A549 (cell line): Measurements from ENCODE around the gene GNG14. TPM values are rescaled to one million over a fixed set of nuclear protein-coding genes. Genes with fewer than 3 reads are reported as not detected.

ENCODE experiments used
- ATAC-seq, 2 experiments: fragments of 200-7000 bp in 1 of 2; fragments of >200 bp in 1 of 2; cut with Nextera tagmentation in 1 of 2; cut with Tn5 transposase in 1 of 2; 3 replicates each; pipeline versions ENCODE4 v1.8.0 to v1.9.1; 2018 to 2020; ENCODE audit warnings: mild to moderate bottlenecking in 1 of 2, moderate library complexity in 1 of 2
- CTCF ChIA-PET: fragments of 300-600 bp; sonication (Branson Sonifier 250); formaldehyde crosslinking; extraction: SDS; loops from one replicate; lab custom pipeline; 2021; ENCODE audit warnings: antibody characterized with exemption, inconsistent platforms; lab: Yijun Ruan, JAX
- POLR2A ChIA-PET: fragments of 350-600 bp; formaldehyde crosslinking; extraction: SDS; loops from one replicate; lab custom pipeline; 2021; ENCODE audit warnings: antibody characterized with exemption, inconsistent platforms; lab: Yijun Ruan, JAX
- DNase-seq, 2 experiments: peaks; one replicate each; pipeline versions ENCODE4 v3.0.0 to v3.0.0-alpha.2; 2011 to 2016; ENCODE audit warnings: low read depth in 1 of 2, low spot score in 1 of 2
- FAIRE-seq: peaks from 2 replicates; lab custom pipeline; 2011; peaks lifted over from hg19 to GRCh38; lab: Jason Lieb, UNC
- H3K27ac ChIP-seq, 2 experiments: fragments of >200 bp; sonication (Bioruptor Twin); formaldehyde crosslinking; 3 replicates each; pipeline ENCODE4 v1.5.1; 2016 to 2017
- H3K4me1 ChIP-seq: fragments of >200 bp; sonication (Bioruptor Twin); formaldehyde crosslinking; 3 replicates; pipeline ENCODE4 v1.6.1; 2016
- H3K4me2 ChIP-seq: fragments of >200 bp; sonication (Bioruptor Twin); formaldehyde crosslinking; 3 replicates; pipeline ENCODE4 v1.6.1; 2016
- H3K4me3 ChIP-seq: fragments of >200 bp; sonication (Bioruptor Twin); formaldehyde crosslinking; 3 replicates; pipeline ENCODE4 v1.5.1; 2016
- H3K9me3 ChIP-seq: fragments of >200 bp; sonication (Bioruptor Twin); formaldehyde crosslinking; 3 replicates; pipeline ENCODE4 v1.6.1; 2016
- CHD2 ChIP-seq: fragments of 150-350 bp; IDR thresholded peaks from 2 replicates; pipeline ENCODE4 v1.6.1; 2014; ENCODE audit warnings: low read length; ENCODE audit not compliant: partially characterized antibody
- EHF ChIP-seq: fragments of 250-450 bp; sonication (Bioruptor Pico); IDR thresholded peaks from 2 replicates; pipeline ENCODE4 v1.5.0; 2020; ENCODE audit warnings: mild to moderate bottlenecking
- ELK1 ChIP-seq: fragments of 150-350 bp; IDR thresholded peaks from 2 replicates; pipeline ENCODE4 v1.6.1; 2014; ENCODE audit warnings: low read depth, mild to moderate bottlenecking, low read length
- ESRRA ChIP-seq: fragments of 150-350 bp; IDR thresholded peaks from 2 replicates; pipeline ENCODE4 v1.6.1; 2014; ENCODE audit warnings: mild to moderate bottlenecking, low read length, borderline replicate concordance
- FOSB ChIP-seq: fragments of 250-450 bp; sonication (Bioruptor Pico); IDR thresholded peaks from 2 replicates; pipeline ENCODE4 v1.5.0; 2020; ENCODE audit warnings: mild to moderate bottlenecking, moderate library complexity
- FOSL2 ChIP-seq, 2 experiments: fragments of 450-650 bp in 1 of 2; fragments of >200 bp in 1 of 2; sonication (Bioruptor Twin) in 1 of 2; formaldehyde crosslinking; IDR thresholded peaks; 2 replicates each; pipeline versions ENCODE4 v1.5.0 to v1.6.1; 2016 to 2020; ENCODE audit warnings: mild to moderate bottlenecking in 1 of 2, moderate library complexity in 1 of 2
- FOXS1 ChIP-seq: fragments of 250-450 bp; sonication (Bioruptor Pico); IDR thresholded peaks from 2 replicates; pipeline ENCODE4 v1.5.0; 2020; ENCODE audit warnings: mild to moderate bottlenecking, moderate library complexity
- GATA3 ChIP-seq: IDR thresholded peaks from 2 replicates; pipeline ENCODE4 v1.6.1; 2012; ENCODE audit warnings: borderline replicate concordance
- HEYL ChIP-seq: fragments of 250-450 bp; sonication (Bioruptor Pico); IDR thresholded peaks from 2 replicates; pipeline ENCODE4 v1.8.0; 2021; ENCODE audit warnings: mild to moderate bottlenecking, moderate library complexity
- HOXB13 ChIP-seq: fragments of 250-450 bp; sonication (Bioruptor Pico); IDR thresholded peaks from 2 replicates; pipeline ENCODE4 v1.5.0; 2020; ENCODE audit warnings: low read depth, mild to moderate bottlenecking, moderate library complexity
- JUN ChIP-seq, 2 experiments: fragments of >200 bp; sonication (Bioruptor Twin); formaldehyde crosslinking; IDR thresholded peaks; 2 replicates in 1 of 2; 3 replicates in 1 of 2; pipeline ENCODE4 v1.6.1; 2016 to 2017
- JUNB ChIP-seq: fragments of >200 bp; sonication (Bioruptor Twin); formaldehyde crosslinking; IDR thresholded peaks from 2 replicates; pipeline ENCODE4 v1.6.1; 2016
- KDM1A ChIP-seq: fragments of 200-600 bp; sonication (generic); IDR thresholded peaks from 2 replicates; pipeline ENCODE4 v1.6.1; 2016; ENCODE audit warnings: low read depth, mild to moderate bottlenecking
- MAZ ChIP-seq: fragments of 150-350 bp; IDR thresholded peaks from 2 replicates; pipeline ENCODE4 v1.6.1; 2014; ENCODE audit warnings: antibody characterized with exemption, low read depth, low read length, borderline replicate concordance
- NPAS2 ChIP-seq: fragments of 250-450 bp; sonication (Bioruptor Pico); IDR thresholded peaks from 2 replicates; pipeline ENCODE4 v1.8.0; 2022; ENCODE audit warnings: mild to moderate bottlenecking, moderate library complexity, borderline replicate concordance
- PHF8 ChIP-seq: fragments of 200-600 bp; sonication (generic); IDR thresholded peaks from 2 replicates; pipeline ENCODE4 v1.6.1; 2016; ENCODE audit warnings: low read depth, mild to moderate bottlenecking, antibody characterized with exemption, moderate library complexity, borderline replicate concordance
- POLR2A ChIP-seq: IDR thresholded peaks from 2 replicates; pipeline ENCODE4 v1.6.1; 2012; ENCODE audit warnings: mild to moderate bottlenecking, low read length
- RCOR1 ChIP-seq: fragments of 150-350 bp; IDR thresholded peaks from 2 replicates; pipeline ENCODE4 v1.6.1; 2014; ENCODE audit warnings: antibody characterized with exemption, low read length, low read depth
- TFCP2L1 ChIP-seq: fragments of 250-450 bp; sonication (Bioruptor Pico); IDR thresholded peaks from 2 replicates; pipeline ENCODE4 v1.5.0; 2021; ENCODE audit warnings: mild to moderate bottlenecking
- ZFP36 ChIP-seq: fragments of 450-650 bp; IDR thresholded peaks from 2 replicates; pipeline ENCODE4 v1.6.1; 2014; ENCODE audit warnings: borderline replicate concordance; ENCODE audit not compliant: partially characterized antibody
- ZSCAN20 ChIP-seq: fragments of 250-450 bp; sonication (Bioruptor Pico); IDR thresholded peaks from 2 replicates; pipeline ENCODE4 v1.8.0; 2022; ENCODE audit warnings: mild to moderate bottlenecking, moderate library complexity
- WGBS: methylation state at CpG from one replicate; pipeline ENCODE4 v1.1.6; 2017; ENCODE audit errors: missing lambda C conversion rate; 5-methylcytosine and 5-hydroxymethylcytosine counted together
- polyA plus RNA-seq, 4 experiments: library from polyadenylated mRNA; depleted of rRNA in 3 of 4; stranded (reverse); fragments of >200 nt; fragmentation: RNase III in 1 of 4; extraction: RNeasy Plus Mini Kit Qiagen cat#74134 plus additional on column Dnase treatment in 1 of 4; gene quantifications; 2 replicates in 3 of 4; 3 replicates in 1 of 4; pipeline ENCODE4 v1.2.3, GENCODE V29; 2011 to 2017
- TF ChIP-seq, protein P1 (sequence below): fragments of >200 bp; sonication (Bioruptor Twin); formaldehyde crosslinking; IDR thresholded peaks from 2 replicates; pipeline ENCODE4 v1.6.1; 2016
- TF ChIP-seq, protein P2 (sequence below): fragments of >200 bp; sonication (Bioruptor Twin); formaldehyde crosslinking; IDR thresholded peaks from 3 replicates; pipeline ENCODE4 v1.6.1; 2016
- TF ChIP-seq, protein P3 (sequence below): IDR thresholded peaks from 2 replicates; pipeline ENCODE4 v1.6.1; 2012
- TF ChIP-seq, protein P4 (sequence below): fragments of 250-450 bp; sonication (Bioruptor Pico); IDR thresholded peaks from 2 replicates; pipeline ENCODE4 v1.5.0; 2021; ENCODE audit warnings: mild to moderate bottlenecking, moderate library complexity, borderline replicate concordance

Gene GNG14
- polyA plus RNA-seq, 2 of the 4 experiments (the other 2 are of a cell fraction), result not detected

- TF ChIP-seq JUN (IDR thresholded peaks at IDR 0.05) (no peak), TFCP2L1 (no peak), JUNB (no peak), CHD2 (no peak), NPAS2 (no peak), ELK1 (no peak), GATA3 (no peak), RCOR1 (no peak), FOXS1 (CRISPR knock-in tag) (no peak), EHF (no peak), HOXB13 (CRISPR knock-in tag) (no peak), ZFP36 (no peak), FOSL2 (IDR thresholded peaks at IDR 0.05) (no peak), FOSL2 (CRISPR knock-in tag; IDR thresholded peaks at IDR 0.05) (no peak)
- TF ChIP-seq, protein P1, sequence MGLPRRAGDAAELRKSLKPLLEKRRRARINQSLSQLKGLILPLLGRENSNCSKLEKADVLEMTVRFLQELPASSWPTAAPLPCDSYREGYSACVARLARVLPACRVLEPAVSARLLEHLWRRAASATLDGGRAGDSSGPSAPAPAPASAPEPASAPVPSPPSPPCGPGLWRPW, result no peak
- TF ChIP-seq, protein P2, sequence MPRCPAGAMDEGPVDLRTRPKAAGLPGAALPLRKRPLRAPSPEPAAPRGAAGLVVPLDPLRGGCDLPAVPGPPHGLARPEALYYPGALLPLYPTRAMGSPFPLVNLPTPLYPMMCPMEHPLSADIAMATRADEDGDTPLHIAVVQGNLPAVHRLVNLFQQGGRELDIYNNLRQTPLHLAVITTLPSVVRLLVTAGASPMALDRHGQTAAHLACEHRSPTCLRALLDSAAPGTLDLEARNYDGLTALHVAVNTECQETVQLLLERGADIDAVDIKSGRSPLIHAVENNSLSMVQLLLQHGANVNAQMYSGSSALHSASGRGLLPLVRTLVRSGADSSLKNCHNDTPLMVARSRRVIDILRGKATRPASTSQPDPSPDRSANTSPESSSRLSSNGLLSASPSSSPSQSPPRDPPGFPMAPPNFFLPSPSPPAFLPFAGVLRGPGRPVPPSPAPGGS, result no peak
- TF ChIP-seq, protein P3, sequence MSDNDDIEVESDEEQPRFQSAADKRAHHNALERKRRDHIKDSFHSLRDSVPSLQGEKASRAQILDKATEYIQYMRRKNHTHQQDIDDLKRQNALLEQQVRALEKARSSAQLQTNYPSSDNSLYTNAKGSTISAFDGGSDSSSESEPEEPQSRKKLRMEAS, result no peak
- Histone ChIP-seq H3K4me2 (no peak overlapping the region), H3K4me1 (no peaks in the 10 kb centered on the region), H3K27ac (no peak overlapping the region), H3K9me3 (peaks cover 2% of the 10 kb centered on the region; the same call in 1 of the 3 replicates), H3K4me3 (no peak overlapping the region)
- DNase-seq, result no peak
- WGBS, result 85% methylated on average over 6 of the region's 6 CpGs
- no peak for FAIRE-seq
- POLR2A ChIA-PET, result no interaction called here
- CTCF ChIA-PET, result no interaction called here
- no peak for ATAC-seq
Observed at GRCh38 chr19:12652219-12652618, 35.6 kb upstream of the GNG14 start.

DNA sequence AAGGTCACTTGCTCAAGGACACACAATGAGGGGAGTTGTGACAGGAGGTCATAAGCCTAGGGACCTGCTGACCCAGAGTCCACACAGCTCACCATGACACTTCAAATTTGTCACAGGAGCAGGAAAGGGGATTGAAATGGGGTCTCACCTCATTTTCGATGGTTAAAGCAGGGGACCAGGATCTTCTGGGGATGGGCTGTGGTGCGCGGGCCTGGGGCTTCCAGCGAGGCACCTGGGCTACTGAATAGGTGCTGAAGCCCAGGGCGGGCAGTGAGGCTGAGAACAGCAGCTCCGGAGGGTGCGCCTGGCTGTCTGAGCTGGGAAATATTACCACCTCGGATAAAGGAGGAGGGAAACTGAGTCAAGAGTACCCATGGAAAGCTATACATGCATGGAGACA is 32.3 kb upstream of the GNG14 start:
- Histone ChIP-seq H3K27ac (no peak overlapping the region), H3K9me3 (no peaks in the 10 kb centered on the region), H3K4me1 (no peaks in the 10 kb centered on the region), H3K4me2 (no peak overlapping the region), H3K4me3 (no peak overlapping the region)
- CTCF ChIA-PET, result no interaction called here
- WGBS, result 86% methylated on average over 8 of the region's 8 CpGs
- POLR2A ChIA-PET, result no interaction called here
- TF ChIP-seq PHF8, result no peak
- no peak for TF ChIP-seq NPAS2
- TF ChIP-seq POLR2A, result no peak
- no peak for TF ChIP-seq ZSCAN20
- no peak for TF ChIP-seq FOSB (CRISPR knock-in tag)
- no peak for TF ChIP-seq ESRRA
- TF ChIP-seq, protein P1, result no peak
- TF ChIP-seq EHF, result no peak
- no peak for TF ChIP-seq HEYL (CRISPR knock-in tag)
- no peak for TF ChIP-seq MAZ
- TF ChIP-seq KDM1A, result no peak
- TF ChIP-seq, protein P4, sequence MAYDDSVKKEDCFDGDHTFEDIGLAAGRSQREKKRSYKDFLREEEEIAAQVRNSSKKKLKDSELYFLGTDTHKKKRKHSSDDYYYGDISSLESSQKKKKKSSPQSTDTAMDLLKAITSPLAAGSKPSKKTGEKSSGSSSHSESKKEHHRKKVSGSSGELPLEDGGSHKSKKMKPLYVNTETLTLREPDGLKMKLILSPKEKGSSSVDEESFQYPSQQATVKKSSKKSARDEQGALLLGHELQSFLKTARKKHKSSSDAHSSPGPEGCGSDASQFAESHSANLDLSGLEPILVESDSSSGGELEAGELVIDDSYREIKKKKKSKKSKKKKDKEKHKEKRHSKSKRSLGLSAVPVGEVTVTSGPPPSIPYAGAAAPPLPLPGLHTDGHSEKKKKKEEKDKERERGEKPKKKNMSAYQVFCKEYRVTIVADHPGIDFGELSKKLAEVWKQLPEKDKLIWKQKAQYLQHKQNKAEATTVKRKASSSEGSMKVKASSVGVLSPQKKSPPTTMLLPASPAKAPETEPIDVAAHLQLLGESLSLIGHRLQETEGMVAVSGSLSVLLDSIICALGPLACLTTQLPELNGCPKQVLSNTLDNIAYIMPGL (CRISPR knock-in tag), result no peak
- TF ChIP-seq, protein P2, result no peak
- FAIRE-seq, result no peak
- no peak for DNase-seq
- ATAC-seq, result no peak
